Inflammatory macrophage (primary cell): ENCODE data around the gene CNBP.
A peak's percentile ranks its signal among the peaks of the same experiment; 100 is the strongest.
"Not testable (repeated sequence)": the region's sequence is repeated elsewhere in the genome, so short reads cannot be mapped to it uniquely, and the experiment has no call there.

Experiments used
- DNase-seq, 2 donors: peaks; one replicate each; pipeline ENCODE4 v3.0.0-alpha.2; 2020 to 2022

Gene CNBP

GRCh38 chr3:129184784-129185542 is 1.3 kb upstream of the CNBP start:
- not testable (repeated sequence) for DNase-seq

- peak; percentile 55 to 56 for DNase-seq
Observed at GRCh38 chr3:129184396-129184657, 631 bp upstream of the CNBP start.

- peak; percentile 43 to 56 for DNase-seq
Observed at GRCh38 chr3:129182390-129183185, 1.1 kb downstream of the CNBP start.

GRCh38 chr3:129181819-129182218 is 1.9 kb downstream of the CNBP start:
- DNase-seq = no peak

GRCh38 chr3:129180461-129180860 is 3.2 kb downstream of the CNBP start:
- peak in 1 of 2 donors; percentile 40 for DNase-seq

- no peak for DNase-seq
Observed at GRCh38 chr3:129176051-129176450, 7.6 kb downstream of the CNBP start.

- no peak for DNase-seq
Observed at GRCh38 chr3:129173725-129174124, 10.0 kb downstream of the CNBP start.

GRCh38 chr3:129173206-129173605 is 10.5 kb downstream of the CNBP start:
- no peak for DNase-seq

- DNase-seq = no peak
Observed at GRCh38 chr3:129166579-129167332, 16.9 kb downstream of the CNBP start.

GRCh38 chr3:129165594-129165993 is 18.1 kb downstream of the CNBP start:
- DNase-seq = not testable (repeated sequence)

GRCh38 chr3:129164500-129164899 is 19.2 kb downstream of the CNBP start:
- DNase-seq = no peak

- DNase-seq = no peak
Observed at GRCh38 chr3:129162729-129163579, 20.7 kb downstream of the CNBP start.

GRCh38 chr3:129161860-129162271 is 21.8 kb downstream of the CNBP start:
- peak; percentile 43 to 48 for DNase-seq

- peak; percentile 96 for DNase-seq
Observed at GRCh38 chr3:129160891-129161859, 22.5 kb downstream of the CNBP start, which contains the start of gene ISY1. ISY1 (minus strand) TSS chr3:129161063; CDS start chr3:129160975, 88 bp downstream.

GRCh38 chr3:129144786-129145185 is 38.9 kb downstream of the CNBP start:
- DNase-seq = no peak

GRCh38 chr3:129141011-129141410 is 42.7 kb downstream of the CNBP start:
- not testable (repeated sequence) for DNase-seq

- DNase-seq = no peak
Observed at GRCh38 chr3:129139911-129140310, 43.8 kb downstream of the CNBP start.

- not testable (repeated sequence) for DNase-seq
Observed at GRCh38 chr3:129136275-129136674, 47.4 kb downstream of the CNBP start.

GRCh38 chr3:129132097-129132866 is 51.4 kb downstream of the CNBP start:
- DNase-seq = no peak

- DNase-seq = no peak
Observed at GRCh38 chr3:129131465-129132088, 52.1 kb downstream of the CNBP start.
